ENCODE data around the gene SHQ1. TPM values are rescaled to one million over a fixed set of nuclear protein-coding genes. Genes with fewer than 3 reads are reported as not detected.

SHQ1 gene
- total and polyA plus RNA-seq, 2 of the 4 experiments (the other 2 are of a cell fraction) = 10.4 to 19.4 TPM

- Histone ChIP-seq H3K14ac (replicated peaks; ENCODE audit: low read depth, low read length) (no peak overlapping the region), H4K20me1 (ENCODE audit: insufficient read depth, low read length) (no peaks in the 10 kb centered on the region), H2BK120ac (ENCODE audit: low read depth, low read length) (no peak overlapping the region), H2AFZ (replicated peaks; ENCODE audit: low read length, poor library complexity) (no peak overlapping the region), H3K4ac (ENCODE audit: low read depth, low read length) (no peak overlapping the region), H3K9me3 (ENCODE audit: control insufficient read depth, insufficient read depth, low read length) (no peaks in the 10 kb centered on the region), H3K23ac (ENCODE audit: low read depth, low read length) (no peak overlapping the region), H3K36me3 (ENCODE audit: control insufficient read depth, insufficient read depth, low read length) (peaks cover 2% of the 10 kb centered on the region; the same call in 1 of the 2 replicates), H3K9me1 (ENCODE audit: insufficient read depth, low read length) (peaks cover 5% of the 10 kb centered on the region), H3K79me1 (ENCODE audit: low read depth in 1 of 2, low read length in 2 of 2) (peaks cover 14 to 15% of the 10 kb centered on the region in 2 experiments; a peak in 3 of 4 replicates), H2BK5ac (ENCODE audit: low read depth, low read length, poor library complexity, severe bottlenecking) (peak overlapping the region; percentile 83), H3K56ac (ENCODE audit: extremely low read depth, insufficient read depth, low read length) (no peak overlapping the region), H2BK20ac (ENCODE audit: low read depth, low read length) (no peak overlapping the region), H3K18ac (ENCODE audit: low read depth, low read length) (no peak overlapping the region), H2BK15ac (ENCODE audit: low read depth, low read length) (no peak overlapping the region), H4K8ac (ENCODE audit: low read depth in 2 of 2, low read length in 2 of 2) (no peak overlapping the region), H2AK9ac (replicated peaks; ENCODE audit: low read depth, low read length, poor library complexity) (no peak overlapping the region), H3K27ac (ENCODE audit: insufficient read depth, low read length) (no peak overlapping the region), H2AK5ac (ENCODE audit: low read depth, low read length) (no peak overlapping the region), H4K5ac (ENCODE audit: low read depth, low read length) (no peak overlapping the region), H3K4me2 (ENCODE audit: low read depth, low read length) (no peak overlapping the region; the same call in 1 of the 2 replicates), H4K91ac (ENCODE audit: insufficient read depth, low read depth, low read length) (no peak overlapping the region), H3K27me3 (ENCODE audit: control insufficient read depth, insufficient read depth, low read length) (no peaks in the 10 kb centered on the region), H3K9ac (ENCODE audit: low read depth, low read length) (no peak overlapping the region), H3K4me1 (ENCODE audit: control insufficient read depth, insufficient read depth, low read length) (no peaks in the 10 kb centered on the region), H3K4me3 (ENCODE audit: insufficient read depth, low read depth, low read length) (no peak overlapping the region)
- CTCF ChIA-PET = interaction anchor here (0.7 kb wide), 1 partner anchor 15 kb away, joined by 7 read pairs; no protein-coding TSS in a partner anchor
- dilution Hi-C loops (cut with HindIII; ENCODE audit: low sequenced_read_pairs, unreplicated experiment) = no loop called here
- POLR2A ChIA-PET (ENCODE audit: unreplicated experiment) = no interaction called here
- intact Hi-C loops (cut with micrococcal nuclease) = no loop called here
- BruUV-seq (replicated peaks) = no TSS peak
- ATAC-seq (ENCODE audit: low read depth) = peak; percentile 71
- TF ChIP-seq ELK1 (IDR thresholded peaks at IDR 0.05; ENCODE audit: borderline replicate concordance, low read depth, low read length) (no peak), USF2 (IDR thresholded peaks at IDR 0.05; ENCODE audit: low read depth, low read length) (no peak), SMC3 (IDR thresholded peaks at IDR 0.05; ENCODE audit: low read depth, low read length) (no peak), NFE2L2 (IDR thresholded peaks at IDR 0.05; ENCODE audit: low read depth, low read length) (no peak)
- peak; percentile 40 for DNase-seq
- in situ Hi-C loops (cut with MboI; ENCODE audit: low sequenced_read_pairs) = loop anchor here (10.0 kb wide), 1 partner anchor 875 kb away; no protein-coding TSS in a partner anchor
These were observed 18.5 kb downstream of the SHQ1 start for GRCh38 chr3:72829701-72830100.
